ENCODE measurements around the gene LRMDA. TPM values are rescaled to one million over a fixed set of nuclear protein-coding genes. Genes with fewer than 3 reads are reported as not detected.
A peak's percentile ranks its signal among the peaks of the same experiment; 100 is the strongest.

LRMDA gene
- total and polyA plus RNA-seq, 2 of the 8 experiments (the other 6 are each of a cell fraction or from before 2014, with no cell fraction given), result 0.86 to 2.8 TPM

DNA sequence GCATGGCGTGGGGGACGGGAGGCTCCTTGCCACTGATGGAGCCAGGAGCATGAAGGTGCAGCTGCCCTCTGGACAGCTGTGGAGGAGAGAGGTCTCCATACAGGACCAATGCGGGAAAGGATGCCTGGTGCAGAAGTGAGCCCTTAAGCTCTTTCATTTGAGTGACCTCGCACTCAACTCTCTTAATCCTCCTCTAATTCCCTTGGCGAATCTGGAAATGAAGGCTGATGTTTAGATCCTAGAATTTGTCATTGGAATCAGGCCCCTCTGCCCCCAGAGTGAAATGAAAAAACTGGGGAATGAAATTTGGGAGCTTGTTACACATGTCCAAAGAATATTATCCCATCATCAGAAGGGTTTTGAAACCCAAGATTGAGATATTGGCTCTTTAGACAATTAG, 639.5 kb downstream of the LRMDA start:
- POLR2A ChIA-PET (ENCODE audit: partially characterized antibody), result no interaction called here
- H2BK12ac ChIP-seq (ENCODE audit: low read depth, low read length), result 0 out of 2 replicates have a peak overlapping the region, but pooled peaks have one; percentile 30
- FAIRE-seq, result no peak
- H3K9ac ChIP-seq (replicated peaks in 1 of 4; ENCODE audit: extremely low read depth in 1 of 4, low read depth in 3 of 4, low read length in 3 of 4), result no peak overlapping the region
- H3K79me1 ChIP-seq (ENCODE audit: low read depth, low read length), result no peaks in the 10 kb centered on the region
- CTCF ChIA-PET (ENCODE audit: partially characterized antibody), result interaction anchor here (1.4 to 2.4 kb wide), 2 partner anchors 16 to 31 kb away, joined by 3 to 12 read pairs; no protein-coding TSS in a partner anchor
- no peak overlapping the region for H2BK20ac ChIP-seq (ENCODE audit: low read length)
- H3K27me3 ChIP-seq (replicated peaks in 1 of 4; ENCODE audit: control insufficient read depth in 3 of 4, extremely low read depth in 1 of 4, insufficient read depth in 3 of 4, low read length in 3 of 4), result no peaks in the 10 kb centered on the region
- no peaks in the 10 kb centered on the region for H4K20me1 ChIP-seq (replicated peaks in 1 of 2; ENCODE audit: control insufficient read depth in 1 of 2, insufficient read depth in 2 of 2, low read length in 2 of 2)
- no peak overlapping the region for H2BK120ac ChIP-seq (replicated peaks; ENCODE audit: low read depth, low read length)
- H2BK15ac ChIP-seq (ENCODE audit: low read length), result no peak overlapping the region
- peak overlapping the region; percentile 15; the same call in 1 of the 2 replicates for H2AK5ac ChIP-seq (ENCODE audit: low read depth, low read length)
- 92% methylated on average over 5 of the region's 5 CpGs; no CpG with 5 or more reads in 1 of the 2 experiments for WGBS, 2 experiments (ENCODE audit: extremely low coverage in 1 of 2, insufficient coverage in 1 of 2, insufficient read length in 1 of 2, insufficient replicate concordance in 2 of 2, low coverage in 1 of 2, low lambda C conversion rate in 2 of 2, missing lambda C conversion rate in 1 of 2)
- no peaks in the 10 kb centered on the region for H3K23me2 ChIP-seq (ENCODE audit: low read depth, low read length)
- H3K79me2 ChIP-seq (ENCODE audit: control insufficient read depth in 1 of 2, insufficient read depth in 2 of 2, low read length in 2 of 2), result no peaks in the 10 kb centered on the region
- H3K36me3 ChIP-seq (ENCODE audit: control insufficient read depth in 2 of 4, insufficient read depth in 4 of 4, low read length in 3 of 4), result no peaks in the 10 kb centered on the region
- H3K4me1 ChIP-seq (replicated peaks in 1 of 4; ENCODE audit: control insufficient read depth in 3 of 4, insufficient read depth in 4 of 4, low read length in 3 of 4), result no peaks in the 10 kb centered on the region
- no peak overlapping the region for H4K91ac ChIP-seq (replicated peaks; ENCODE audit: insufficient read length, low read length)
- no peak overlapping the region for H3K14ac ChIP-seq (ENCODE audit: insufficient read length)
- DNase-seq (ENCODE audit: low read depth in 1 of 2, low spot score in 2 of 2), result no peak
- no peak overlapping the region for H3K23ac ChIP-seq (ENCODE audit: insufficient read length)
- H3K27ac ChIP-seq (ENCODE audit: low read depth, low read length), result no peak overlapping the region
- H4K8ac ChIP-seq (ENCODE audit: extremely low read depth, insufficient read depth, low read length), result no peak overlapping the region; the same call in 1 of the 2 replicates
- H2BK5ac ChIP-seq (ENCODE audit: low read depth, low read length), result no peak overlapping the region
- H3K18ac ChIP-seq (ENCODE audit: extremely low read depth, low read length), result no peak overlapping the region
- H2AFZ ChIP-seq (ENCODE audit: low read length), result no peak overlapping the region
- H3K56ac ChIP-seq (replicated peaks; ENCODE audit: insufficient read length, low read depth, low read length), result no peak overlapping the region
- no peak overlapping the region for H4K5ac ChIP-seq (ENCODE audit: insufficient read length, low read depth, low read length)
- H3K4me2 ChIP-seq (ENCODE audit: insufficient read depth in 1 of 2, low read depth in 2 of 2, low read length in 2 of 2), result no peak overlapping the region
- H3K4me3 ChIP-seq (ENCODE audit: extremely low read depth in 1 of 4, insufficient read depth in 2 of 4, low read depth in 3 of 4, low read length in 4 of 4), result no peak overlapping the region
- peaks cover 15 to 22% of the 10 kb centered on the region in 2 experiments for H3K9me3 ChIP-seq (ENCODE audit: insufficient read depth in 2 of 2, low read depth in 1 of 2, low read length in 1 of 2)
- H3K4ac ChIP-seq (replicated peaks; ENCODE audit: insufficient read length, low read depth, low read length), result no peak overlapping the region
- TF ChIP-seq KDM4A (IDR thresholded peaks at IDR 0.05; ENCODE audit: low read depth, low read length, severe bottlenecking) (no peak), SP4 (IDR thresholded peaks at IDR 0.05; ENCODE audit: low read length) (no peak), POLR2A (IDR thresholded peaks at IDR 0.05; ENCODE audit: control extremely low read depth in 1 of 2, low read depth in 2 of 2, low read length in 2 of 2) (no peak), CTBP2 (IDR thresholded peaks at IDR 0.05; ENCODE audit: borderline replicate concordance, insufficient read depth, insufficient read length, low read length) (no peak), TEAD4 (IDR thresholded peaks at IDR 0.05; ENCODE audit: low read depth, low read length) (no peak), GABPA (IDR thresholded peaks at IDR 0.05; ENCODE audit: borderline replicate concordance, insufficient read depth, low read length) (no peak), SUZ12 (IDR thresholded peaks at IDR 0.05; ENCODE audit: low read length) (no peak), EZH2 (IDR thresholded peaks at IDR 0.05; ENCODE audit: low read depth, low read length, severe bottlenecking) (no peak), FOSL1 (IDR thresholded peaks at IDR 0.05; ENCODE audit: insufficient read depth, low read depth, low read length) (no peak), JUN (IDR thresholded peaks at IDR 0.05; ENCODE audit: low read depth, low read length) (no peak), NRF1 (IDR thresholded peaks at IDR 0.05; ENCODE audit: low read depth, low read length) (no peak), POLR2AphosphoS5 (IDR thresholded peaks at IDR 0.05; ENCODE audit: low read depth, low read length) (no peak), SRF (IDR thresholded peaks at IDR 0.05; ENCODE audit: low read depth, low read length) (no peak), BCL11A (IDR thresholded peaks at IDR 0.05; ENCODE audit: low read depth in 2 of 2, low read length in 2 of 2) (no peak), SIN3A (conservative IDR thresholded peaks at IDR 0.05 in 1 of 2, IDR thresholded peaks at IDR 0.05 in 1 of 2; ENCODE audit: low read depth in 1 of 2, low read length in 2 of 2) (no peak)
